Measurements from ENCODE around the gene AGBL5. TPM values are rescaled to one million over a fixed set of nuclear protein-coding genes. Genes with fewer than 3 reads are reported as not detected.

AGBL5 gene
- total RNA-seq, 4 donors from 2014 or later, result 6.8 to 14.4 (median 10.3) TPM

- no peak for ATAC-seq (ENCODE audit: low FRiP score)
- no peak for DNase-seq (ENCODE audit: low spot score)
- no peak for TF ChIP-seq CTCF (IDR thresholded peaks at IDR 0.05)
Observed at GRCh38 chr2:27029051-27029450, 22.4 kb upstream of the AGBL5 start.

GRCh38 chr2:27032495-27033252 lies 18.8 kb upstream of the AGBL5 start, which contains the start of gene TMEM214:
TMEM214 (plus strand) TSS chr2:27032965; CDS start chr2:27033016, 51 bp downstream.
- no peak for TF ChIP-seq CTCF (IDR thresholded peaks at IDR 0.05)

GRCh38 chr2:27033253-27033852 lies 18.1 kb upstream of the AGBL5 start:
- DNase-seq (ENCODE audit: low spot score), result no peak
- no peak for ATAC-seq (ENCODE audit: low FRiP score)
- TF ChIP-seq CTCF (IDR thresholded peaks at IDR 0.05), result no peak

More at GRCh38 chr2:27032495-27033252, 18.8 kb upstream of the AGBL5 start, which contains the start of gene TMEM214:
- peak; percentile 96 for ATAC-seq (ENCODE audit: low FRiP score)
- DNase-seq (ENCODE audit: low spot score), result peak; percentile 49

GRCh38 chr2:27038012-27038411 lies 13.5 kb upstream of the AGBL5 start:
- no peak for TF ChIP-seq CTCF (IDR thresholded peaks at IDR 0.05)
- ATAC-seq (ENCODE audit: low FRiP score) (no peak), DNase-seq (ENCODE audit: low spot score) (no peak)

DNA sequence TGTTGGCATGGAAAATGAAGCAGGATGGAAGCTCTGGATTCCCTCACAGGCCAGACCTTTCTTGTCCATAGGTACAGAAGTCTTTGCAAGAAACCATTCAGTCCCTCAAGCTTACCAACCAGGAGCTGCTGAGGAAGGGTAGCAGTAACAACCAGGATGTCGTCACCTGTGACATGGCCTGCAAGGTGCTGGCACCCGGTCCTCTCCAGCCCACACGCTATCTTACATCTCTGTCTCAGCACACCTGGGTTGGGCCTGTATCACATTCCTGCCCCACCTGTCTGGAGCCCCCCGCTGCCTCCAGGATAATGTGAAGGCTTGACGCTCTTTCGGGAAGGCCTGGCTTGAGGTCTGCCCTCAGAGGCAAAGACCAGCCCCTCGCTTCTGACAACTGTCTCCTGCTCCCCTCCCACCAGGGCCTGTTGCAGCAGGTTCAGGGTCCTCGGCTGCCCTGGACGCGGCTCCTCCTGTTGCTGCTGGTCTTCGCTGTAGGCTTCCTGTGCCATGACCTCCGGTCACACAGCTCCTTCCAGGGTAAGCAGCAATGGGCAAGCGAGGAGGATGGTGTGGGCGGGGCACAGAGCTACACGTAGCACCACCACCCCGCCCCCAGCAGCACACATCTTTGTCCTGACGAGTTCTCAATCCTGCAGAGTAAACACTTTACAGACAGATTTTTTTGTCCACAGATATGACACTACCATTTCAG lies 12.7 kb upstream of the AGBL5 start:
- no peak for ATAC-seq (ENCODE audit: low FRiP score)
- DNase-seq (ENCODE audit: low spot score), result no peak
- TF ChIP-seq CTCF (IDR thresholded peaks at IDR 0.05), result no peak

DNA sequence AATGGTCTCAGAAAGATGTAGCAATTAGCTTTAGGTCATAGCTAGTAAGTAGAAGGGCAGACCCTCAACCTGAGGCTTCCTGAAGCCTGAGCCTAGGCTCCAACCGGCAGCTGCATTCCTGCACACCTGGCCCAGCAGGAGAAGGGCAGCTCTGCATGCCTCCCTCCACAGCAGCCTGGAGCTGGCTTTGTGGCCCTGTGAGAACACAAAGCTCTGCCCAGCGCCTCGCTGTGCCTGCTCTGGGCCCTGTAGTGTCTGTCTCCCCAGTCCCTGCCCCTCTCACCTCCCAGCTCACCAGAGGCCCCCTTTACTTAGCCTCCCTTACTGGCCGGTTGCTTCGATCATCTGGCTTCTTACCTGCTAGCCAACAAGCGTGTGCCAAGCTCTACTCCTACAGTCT lies 12.0 kb upstream of the AGBL5 start:
- ATAC-seq (ENCODE audit: low FRiP score), result no peak
- no peak for TF ChIP-seq CTCF (IDR thresholded peaks at IDR 0.05)
- DNase-seq (ENCODE audit: low spot score), result no peak

Measured in omental fat pad (tissue), 4 donors.